ENCODE data around the gene TMX4.

DNA sequence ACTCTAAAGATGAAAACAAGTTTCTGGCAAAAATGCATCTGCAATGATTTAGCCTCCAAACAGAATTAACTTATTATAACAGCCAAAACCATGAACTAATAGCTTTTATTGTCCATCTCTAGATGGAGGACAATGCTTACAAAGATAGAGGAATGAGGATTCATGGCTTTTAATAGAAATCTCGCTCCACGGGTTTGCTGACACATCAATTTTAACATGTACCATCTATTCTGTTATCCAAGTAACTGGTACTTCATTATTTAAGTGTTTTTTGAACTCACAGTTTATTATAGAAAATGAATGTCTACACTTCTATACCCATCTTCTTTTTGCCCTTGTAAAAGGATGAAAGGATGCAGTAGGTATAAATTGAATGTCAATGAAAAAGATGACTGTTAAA, 10.8 kb downstream of the TMX4 start:
- TF ChIP-seq POLR2AphosphoS5 (IDR thresholded peaks at IDR 0.05; ENCODE audit: borderline replicate concordance, low read depth, low read length) = no peak
- no peak for TF ChIP-seq EZH2 (IDR thresholded peaks at IDR 0.05)
